Keratinocyte (primary cell): ENCODE results near the gene C17orf113. TPM values are rescaled to one million over a fixed set of nuclear protein-coding genes. Genes with fewer than 3 reads are reported as not detected.
A peak's percentile ranks its signal among the peaks of the same experiment; 100 is the strongest.

Source experiments
- DNase-seq: peaks from one replicate; pipeline ENCODE4 v3.0.0-alpha.2; 2011; ENCODE audit warnings: low read depth, missing footprints, low spot score
- FAIRE-seq: peaks from 2 replicates; lab custom pipeline; 2011; peaks lifted over from hg19 to GRCh38; lab: Jason Lieb, UNC
- H2AFZ ChIP-seq: 2 replicates; pipeline ENCODE4 v1.6.0; 2012; ENCODE audit warnings: low read length, control low read depth, inconsistent platforms; ENCODE audit not compliant: control insufficient read depth
- H3K27ac ChIP-seq: 2 replicates; pipeline ENCODE4 v1.5.1; 2011; ENCODE audit warnings: low read length; ENCODE audit not compliant: control insufficient read depth, insufficient read depth
- H3K27me3 ChIP-seq: 3 replicates; pipeline ENCODE4 v1.6.0; 2011; ENCODE audit warnings: low read length; ENCODE audit not compliant: control insufficient read depth, insufficient read depth; ENCODE audit errors: extremely low read depth
- H3K36me3 ChIP-seq, 2 experiments: 2 replicates in 1 of 2; 3 replicates in 1 of 2; pipeline ENCODE4 v1.5.1; 2011; ENCODE audit warnings: low read length in 2 of 2, mild to moderate bottlenecking in 1 of 2; ENCODE audit not compliant: control insufficient read depth in 2 of 2, insufficient read depth in 2 of 2; ENCODE audit errors: extremely low read depth in 1 of 2
- H3K4me1 ChIP-seq: 3 replicates; pipeline ENCODE4 v1.5.1; 2011; ENCODE audit warnings: low read length; ENCODE audit not compliant: control insufficient read depth, insufficient read depth; ENCODE audit errors: extremely low read depth
- H3K4me2 ChIP-seq: 3 replicates; pipeline ENCODE4 v1.6.0; 2011; ENCODE audit warnings: low read depth, low read length; ENCODE audit not compliant: control insufficient read depth, insufficient read depth; ENCODE audit errors: extremely low read depth
- H3K4me3 ChIP-seq, 3 experiments: fragments of 200-600 bp in 1 of 3; sonication (generic) in 1 of 3; 2 replicates in 2 of 3; 3 replicates in 1 of 3; pipeline ENCODE4 v1.5.1; 2011 to 2016; ENCODE audit warnings: low read length in 3 of 3, mild to moderate bottlenecking in 3 of 3, control low read depth in 2 of 3, inconsistent platforms in 1 of 3, low read depth in 1 of 3, mixed read lengths in 1 of 3, mixed run types in 1 of 3, moderate library complexity in 1 of 3; ENCODE audit not compliant: control insufficient read depth in 2 of 3, insufficient read depth in 2 of 3; ENCODE audit errors: extremely low read depth in 1 of 3
- H3K79me2 ChIP-seq: 2 replicates; pipeline ENCODE4 v1.6.0; 2012; ENCODE audit warnings: low read length; ENCODE audit not compliant: control insufficient read depth, insufficient read depth
- H3K9ac ChIP-seq: 3 replicates; pipeline ENCODE4 v1.6.0; 2011; ENCODE audit warnings: low read length; ENCODE audit not compliant: control insufficient read depth, insufficient read depth; ENCODE audit errors: extremely low read depth
- H3K9me1 ChIP-seq: 3 replicates; pipeline ENCODE4 v1.6.0; 2011; ENCODE audit warnings: low read length; ENCODE audit not compliant: control insufficient read depth, insufficient read depth; ENCODE audit errors: extremely low read depth
- H3K9me3 ChIP-seq: 2 replicates; pipeline ENCODE4 v1.5.1; 2012; ENCODE audit warnings: low read depth, low read length; ENCODE audit not compliant: control insufficient read depth
- H4K20me1 ChIP-seq: 3 replicates; pipeline ENCODE4 v1.6.0; 2011; ENCODE audit warnings: low read length; ENCODE audit not compliant: control insufficient read depth, insufficient read depth; ENCODE audit errors: extremely low read depth
- EZH2 ChIP-seq: IDR thresholded peaks from one replicate; pipeline ENCODE4 v1.6.1; 2012; ENCODE audit warnings: inconsistent platforms, mild to moderate bottlenecking, low read length, moderate library complexity
- dilution Hi-C: fragments of 300-500 bp; cut with MboI; formaldehyde crosslinking; loops from one replicate; pipeline ENCODE4 v1.7.0; 2020; ENCODE audit warnings: low sequenced_read_pairs; ENCODE audit not compliant: extremely low pct_ligation_motif_present
- polyA plus RNA-seq, 5 experiments: library from polyadenylated mRNA; depleted of rRNA in 3 of 5; stranded (reverse) in 3 of 5; stranded (forward) in 1 of 5; unstranded in 1 of 5; fragments of >200 nt; gene quantifications; 1 replicate in 1 of 5; 2 replicates in 3 of 5; 3 replicates in 1 of 5; pipeline versions ENCODE4 v1.2.1 to v1.2.3, GENCODE V29; 2011 to 2012; ENCODE audit warnings: missing spikeins in 2 of 5, low read depth in 1 of 5, low replicate concordance in 1 of 5
- TF ChIP-seq, protein P1 (sequence below), 3 experiments: IDR thresholded peaks in 1 of 3; conservative IDR thresholded peaks in 1 of 3; optimal IDR thresholded peaks in 1 of 3; 2 replicates in 2 of 3; 3 replicates in 1 of 3; pipeline versions ENCODE3 to v1.5.1; 2011; ENCODE audit warnings: low read length in 3 of 3, mild to moderate bottlenecking in 3 of 3, moderate library complexity in 2 of 3, control low read depth in 1 of 3, inconsistent platforms in 1 of 3; ENCODE audit not compliant: insufficient read depth in 2 of 3; ENCODE audit errors: extremely low read depth in 1 of 3

C17orf113 gene
- polyA plus RNA-seq, 1 donor (not counting 4 experiments of a cell fraction or from before 2014, with no cell fraction given), result 0.12 TPM

DNA sequence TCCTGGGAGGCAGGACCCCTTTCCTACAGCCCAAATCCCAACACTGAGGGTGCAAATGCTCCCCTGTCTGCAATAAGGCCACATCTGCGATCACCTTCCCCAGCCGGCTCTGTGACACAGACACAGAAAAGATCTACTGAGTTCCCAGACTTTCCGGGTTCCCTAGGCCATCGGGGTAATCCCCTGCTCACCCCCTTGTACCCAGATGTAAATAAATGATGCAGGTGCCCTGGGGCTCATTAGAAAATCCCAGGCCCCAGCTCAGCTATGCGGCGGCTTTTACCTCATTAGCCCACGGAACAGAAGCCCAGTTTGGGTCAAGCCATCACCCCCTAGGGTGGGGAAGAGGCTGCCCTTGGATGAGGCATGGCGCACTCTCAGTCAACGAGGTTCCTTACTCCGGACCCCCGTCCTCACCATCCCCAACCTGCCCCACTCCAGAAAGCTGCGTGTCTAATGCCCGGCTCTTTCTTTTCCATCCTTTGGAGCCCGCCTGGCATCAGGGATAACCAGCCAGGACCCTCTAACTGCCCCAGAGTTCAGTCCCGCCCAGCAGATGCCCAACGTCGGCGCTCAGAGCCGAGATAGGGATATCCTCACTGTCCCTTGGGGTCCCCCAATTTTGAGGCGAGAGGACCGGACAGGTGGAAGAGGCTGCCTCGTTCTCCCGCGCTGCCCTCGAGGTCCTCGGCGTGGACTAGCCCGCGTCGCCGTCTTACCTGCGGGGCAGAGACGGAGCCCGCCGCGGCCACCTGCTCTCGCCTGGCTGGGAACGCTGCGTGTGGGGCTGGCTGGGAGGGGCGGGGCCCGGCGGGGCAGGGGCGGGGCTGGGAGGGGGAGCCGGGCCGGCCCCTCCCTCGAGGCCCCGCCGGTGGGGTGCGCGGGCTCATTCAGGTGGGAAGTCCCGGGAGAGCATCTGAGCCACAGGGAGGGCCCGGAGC, 47.6 kb upstream of the C17orf113 start, which contains the start of gene ZNF385C:
TSS of gene ZNF385C (minus strand) at position 783 of the 941 bp plus-strand sequence. CDS start 35,417 bp downstream, outside the sequence.
- FAIRE-seq (no peak), DNase-seq (no peak)
- no peak within 1 kb of the TSS for H3K27ac ChIP-seq
- no peak within 1 kb of the TSS for H3K4me2 ChIP-seq
- dilution Hi-C loops, result no loop called here
- peak within 1 kb of the TSS in 1 of 3 experiments; percentile 11 for H3K4me3 ChIP-seq
- no peaks in the 10 kb centered on the region for H3K9me1 ChIP-seq
- H3K9me3 ChIP-seq, result no peaks in the 10 kb centered on the region
- H3K79me2 ChIP-seq, result no peaks in the 10 kb centered on the region
- no peaks in the 10 kb centered on the region for H3K36me3 ChIP-seq
- H3K4me1 ChIP-seq, result peaks cover 5% of the 10 kb centered on the region
- peak; percentile 81 for TF ChIP-seq EZH2
- TF ChIP-seq, protein P1, sequence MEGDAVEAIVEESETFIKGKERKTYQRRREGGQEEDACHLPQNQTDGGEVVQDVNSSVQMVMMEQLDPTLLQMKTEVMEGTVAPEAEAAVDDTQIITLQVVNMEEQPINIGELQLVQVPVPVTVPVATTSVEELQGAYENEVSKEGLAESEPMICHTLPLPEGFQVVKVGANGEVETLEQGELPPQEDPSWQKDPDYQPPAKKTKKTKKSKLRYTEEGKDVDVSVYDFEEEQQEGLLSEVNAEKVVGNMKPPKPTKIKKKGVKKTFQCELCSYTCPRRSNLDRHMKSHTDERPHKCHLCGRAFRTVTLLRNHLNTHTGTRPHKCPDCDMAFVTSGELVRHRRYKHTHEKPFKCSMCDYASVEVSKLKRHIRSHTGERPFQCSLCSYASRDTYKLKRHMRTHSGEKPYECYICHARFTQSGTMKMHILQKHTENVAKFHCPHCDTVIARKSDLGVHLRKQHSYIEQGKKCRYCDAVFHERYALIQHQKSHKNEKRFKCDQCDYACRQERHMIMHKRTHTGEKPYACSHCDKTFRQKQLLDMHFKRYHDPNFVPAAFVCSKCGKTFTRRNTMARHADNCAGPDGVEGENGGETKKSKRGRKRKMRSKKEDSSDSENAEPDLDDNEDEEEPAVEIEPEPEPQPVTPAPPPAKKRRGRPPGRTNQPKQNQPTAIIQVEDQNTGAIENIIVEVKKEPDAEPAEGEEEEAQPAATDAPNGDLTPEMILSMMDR (optimal IDR thresholded peaks at IDR 0.05 in 1 of 3, IDR thresholded peaks at IDR 0.05 in 1 of 3, conservative IDR thresholded peaks at IDR 0.05 in 1 of 3; ENCODE audit: extremely low read depth in 1 of 3, insufficient read depth in 2 of 3, low read length in 3 of 3), result no peak
- no peaks in the 10 kb centered on the region for H4K20me1 ChIP-seq
- no peak within 1 kb of the TSS for H3K9ac ChIP-seq
- peaks cover 31% of the 10 kb centered on the region for H3K27me3 ChIP-seq
- no peak within 1 kb of the TSS for H2AFZ ChIP-seq

DNA sequence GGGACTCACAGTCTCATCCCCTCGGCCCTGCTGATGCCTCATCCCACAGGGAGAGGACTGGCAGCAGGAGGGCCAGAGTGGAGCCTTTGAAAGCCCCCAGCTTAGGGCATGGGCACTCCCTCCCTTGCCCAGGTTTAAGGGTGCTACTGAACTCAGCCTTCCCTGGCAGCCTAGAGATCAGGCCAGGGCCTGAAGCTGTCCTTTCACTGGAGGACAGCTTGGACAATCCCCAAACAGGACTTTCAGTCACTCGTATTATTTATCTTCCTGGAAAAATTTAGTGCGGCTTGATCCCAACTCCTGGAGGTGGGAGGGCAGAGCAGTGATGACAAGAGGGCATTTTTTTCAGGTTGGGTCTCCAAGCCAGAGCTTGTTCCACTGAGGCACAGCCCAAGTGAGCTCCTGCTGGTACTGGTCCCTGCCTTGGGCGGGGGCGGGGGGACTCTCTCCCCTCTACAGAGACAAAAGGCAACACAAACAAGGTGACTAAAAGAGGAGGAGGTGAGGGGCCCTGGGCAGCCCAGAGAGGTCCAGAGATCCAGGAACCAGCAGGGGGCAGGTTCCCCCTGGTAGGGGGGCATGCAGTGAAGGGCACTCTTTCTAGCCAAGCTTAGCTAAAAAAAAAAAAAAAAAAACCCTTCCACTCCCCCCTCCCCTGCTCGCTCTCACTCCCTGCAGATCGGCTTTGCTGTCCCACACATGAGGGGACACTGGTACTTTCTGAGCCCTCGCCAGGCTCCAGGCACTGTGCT, 46.1 kb upstream of the C17orf113 start:
- no peak for TF ChIP-seq EZH2
- TF ChIP-seq, protein P1 (optimal IDR thresholded peaks at IDR 0.05 in 1 of 3, IDR thresholded peaks at IDR 0.05 in 1 of 3, conservative IDR thresholded peaks at IDR 0.05 in 1 of 3; ENCODE audit: extremely low read depth in 1 of 3, insufficient read depth in 2 of 3, low read length in 3 of 3), result no peak
- Histone ChIP-seq H3K9ac (no peak overlapping the region), H3K4me2 (no peak overlapping the region), H3K79me2 (no peaks in the 10 kb centered on the region), H3K9me1 (no peaks in the 10 kb centered on the region), H3K4me3 (no peak overlapping the region), H3K36me3 (no peaks in the 10 kb centered on the region), H3K4me1 (peaks cover 5% of the 10 kb centered on the region), H3K27ac (no peak overlapping the region), H3K9me3 (no peaks in the 10 kb centered on the region), H3K27me3 (peaks cover 34% of the 10 kb centered on the region), H4K20me1 (no peaks in the 10 kb centered on the region), H2AFZ (no peak overlapping the region)
- dilution Hi-C loops, result no loop called here
- DNase-seq, result no peak
- no peak for FAIRE-seq
